T-helper 1 cell (primary cell): ENCODE data around the gene GIMAP2.
A peak's percentile ranks its signal among the peaks of the same experiment; 100 is the strongest.

Experiments used
- DNase-seq, 5 donors: peaks; one replicate each; pipeline ENCODE4 v3.0.0-alpha.2; 2012 to 2020

GIMAP2 gene

GRCh38 chr7:150734254-150734653, 48.7 kb downstream of the GIMAP2 start:
- peak in 1 of 5 donors; percentile 68 for DNase-seq

- no peak for DNase-seq
Observed at GRCh38 chr7:150735596-150736358, 50.3 kb downstream of the GIMAP2 start.

GRCh38 chr7:150736864-150737263, 51.4 kb downstream of the GIMAP2 start:
- no peak for DNase-seq

- peak in 3 of 5 donors; percentile 38 to 79 (median 39) for DNase-seq
Observed at GRCh38 chr7:150737265-150738055, 52.0 kb downstream of the GIMAP2 start, which contains the start of gene GIMAP5. Gene GIMAP5, plus strand, starts transcription at chr7:150737418. Its CDS starts 3,467 bp downstream, at chr7:150740885.

GRCh38 chr7:150738092-150738491, 52.6 kb downstream of the GIMAP2 start:
- no peak for DNase-seq

- no peak for DNase-seq
Observed at GRCh38 chr7:150738591-150739001, 53.1 kb downstream of the GIMAP2 start.

GRCh38 chr7:150739033-150739432, 53.5 kb downstream of the GIMAP2 start:
- no peak for DNase-seq

GRCh38 chr7:150740053-150740452, 54.5 kb downstream of the GIMAP2 start:
- peak in 1 of 5 donors; percentile 57 for DNase-seq

- no peak for DNase-seq
Observed at GRCh38 chr7:150742286-150742968, 56.9 kb downstream of the GIMAP2 start.
